GM12878 (cell line): ENCODE results near the gene TAF11. TPM values are rescaled to one million over a fixed set of nuclear protein-coding genes. Genes with fewer than 3 reads are reported as not detected.

Source experiments
- ATAC-seq: fragments of 200-7000 bp; cut with Tn5 transposase; 3 replicates; pipeline ENCODE4 v1.9.1; 2020; ENCODE audit warnings: mild to moderate bottlenecking, moderate library complexity
- BruUV-seq: library from RNA; stranded (reverse); fragments of 400-500 nt; replicated peaks from 2 replicates; lab custom pipeline; 2021; lab: Mats Ljungman, UMichigan
- CTCF ChIA-PET: fragments of 300-600 bp; sonication (Branson Sonifier 250); formaldehyde crosslinking; extraction: SDS; loops from one replicate; lab custom pipeline; 2021; ENCODE audit warnings: inconsistent platforms; lab: Yijun Ruan, JAX
- POLR2A ChIA-PET: fragments of 350-600 bp; formaldehyde crosslinking; extraction: SDS; loops from one replicate; lab custom pipeline; 2021; ENCODE audit warnings: inconsistent platforms; lab: Charles Lee
- RAD21 ChIA-PET: fragments of 300-600 bp; sonication (Branson Sonifier 250); formaldehyde crosslinking; loops from one replicate; lab custom pipeline; 2023; ENCODE audit warnings: antibody characterized with exemption; ENCODE audit not compliant: unreplicated experiment; lab: Charles Lee
- SMC1A ChIA-PET: fragments of 300-600 bp; sonication (Branson Sonifier 250); formaldehyde crosslinking; loops from one replicate; lab custom pipeline; 2023; ENCODE audit not compliant: unreplicated experiment, uncharacterized antibody; lab: Charles Lee
- DNase-seq: peaks from one replicate; pipeline ENCODE4 v3.0.0-alpha.2; 2011; ENCODE audit warnings: low read depth, low spot score
- FAIRE-seq: peaks from 3 replicates; lab custom pipeline; 2011; peaks lifted over from hg19 to GRCh38; lab: Jason Lieb, UNC
- H2AFZ ChIP-seq: 2 replicates; pipeline ENCODE4 v1.6.0; 2011; ENCODE audit warnings: low read depth, low read length, control low read depth; ENCODE audit not compliant: control insufficient read depth
- H3K27ac ChIP-seq: 2 replicates; pipeline ENCODE4 v1.5.1; 2011; ENCODE audit warnings: control low read depth; ENCODE audit not compliant: control insufficient read depth, insufficient read depth
- H3K27me3 ChIP-seq, 2 experiments: replicated peaks in 1 of 2; 2 replicates each; pipeline versions ENCODE4 v1.6.0 to v1.6.1; 2011; ENCODE audit warnings: low read length in 1 of 2; ENCODE audit not compliant: control insufficient read depth in 2 of 2, insufficient read depth in 2 of 2
- H3K36me3 ChIP-seq, 2 experiments: 2 replicates each; pipeline ENCODE4 v1.5.1; 2011; ENCODE audit warnings: low read length in 1 of 2; ENCODE audit not compliant: control insufficient read depth in 2 of 2, insufficient read depth in 2 of 2
- H3K4me1 ChIP-seq: 2 replicates; pipeline ENCODE4 v1.6.1; 2011; ENCODE audit warnings: mild to moderate bottlenecking, low read length, moderate library complexity, mixed read lengths; ENCODE audit not compliant: control insufficient read depth, insufficient read depth
- H3K4me2 ChIP-seq: 2 replicates; pipeline ENCODE4 v1.6.0; 2011; ENCODE audit warnings: control low read depth; ENCODE audit not compliant: control insufficient read depth, insufficient read depth
- H3K4me3 ChIP-seq: fragments of 200-600 bp; sonication (generic); 2 replicates; pipeline ENCODE4 v1.5.1; 2016
- H3K79me2 ChIP-seq: 2 replicates; pipeline ENCODE4 v1.6.0; 2011; ENCODE audit warnings: low read length; ENCODE audit not compliant: control insufficient read depth, insufficient read depth
- H3K9ac ChIP-seq: 2 replicates; pipeline ENCODE4 v1.8.0; 2011; ENCODE audit warnings: low read length, control low read depth, mixed read lengths; ENCODE audit not compliant: control insufficient read depth, insufficient read depth
- H3K9me3 ChIP-seq: replicated peaks from 3 replicates; pipeline ENCODE4 v1.5.1; 2011; ENCODE audit warnings: mild to moderate bottlenecking, low read length; ENCODE audit not compliant: control insufficient read depth, insufficient read depth
- H4K20me1 ChIP-seq: 2 replicates; pipeline ENCODE4 v1.6.0; 2011; ENCODE audit not compliant: control insufficient read depth, insufficient read depth
- IKZF1 ChIP-seq: fragments of 450-650 bp; conservative IDR thresholded peaks from 2 replicates; pipeline ENCODE4 v1.6.1; 2017; ENCODE audit warnings: antibody characterized with exemption, mild to moderate bottlenecking
- LARP7 ChIP-seq: fragments of 450-650 bp; IDR thresholded peaks from 2 replicates; pipeline ENCODE4 v1.6.1; 2017; ENCODE audit warnings: mild to moderate bottlenecking
- NR2F1 ChIP-seq: fragments of 450-650 bp; conservative IDR thresholded peaks from 2 replicates; pipeline ENCODE4 v1.6.1; 2017; ENCODE audit warnings: mild to moderate bottlenecking
- PRDM15 ChIP-seq: fragments of 450-650 bp; formaldehyde crosslinking; IDR thresholded peaks from 2 replicates; pipeline ENCODE4 v1.4.0; 2020; ENCODE audit warnings: mild to moderate bottlenecking, moderate library complexity
- WGBS: methylation state at CpG from one replicate; pipeline ENCODE4 v1.1.6; 2016; ENCODE audit warnings: low lambda C conversion rate; ENCODE audit not compliant: insufficient replicate concordance, insufficient coverage; ENCODE audit errors: missing lambda C conversion rate; 5-methylcytosine and 5-hydroxymethylcytosine counted together
- in situ Hi-C: fragments of 300-500 bp; cut with MboI; formaldehyde crosslinking; loops from 9 replicates; pipeline ENCODE4 v1.14.3; 2018; ENCODE audit warnings: mixed read lengths
- intact Hi-C: fragments of 100-400 bp; cut with micrococcal nuclease; formaldehyde crosslinking; loops from one replicate; pipeline ENCODE4 v1.14.2; 2022; ENCODE audit not compliant: unreplicated experiment
- polyA plus RNA-seq, 11 experiments: library from polyadenylated mRNA; depleted of rRNA in 4 of 11; unstranded in 6 of 11; stranded (reverse) in 5 of 11; fragments of >200 nt; fragmentation: Nextera tagmentation in 4 of 11; fragmentation: Illumina TruSeq in 1 of 11; extraction: Ambion mirVana in 4 of 11; extraction: Trizol in 1 of 11; gene quantifications; 1 replicate in 1 of 11; 2 replicates in 10 of 11; pipeline versions ENCODE4 v1.2.1 to v1.2.3, GENCODE V29; 2011 to 2016; ENCODE audit warnings: inconsistent platforms in 2 of 11, missing spikeins in 2 of 11, low read depth in 1 of 11
- total RNA-seq, 4 experiments: library from RNA; depleted of rRNA in 3 of 4; stranded (reverse); fragments of >200 nt in 3 of 4; fragmentation: Illumina TruSeq in 1 of 4; extraction: Trizol in 1 of 4; gene quantifications; 2 replicates each; pipeline versions ENCODE4 v1.2.1 to v1.2.3, GENCODE V29; 2013 to 2021

Gene TAF11
- total and polyA plus RNA-seq, 10 of the 15 experiments (the other 5 are each of a cell fraction or from before 2014, with no cell fraction given) = 24.6 to 59.2 (median 32.0) TPM

- SMC1A ChIA-PET = interaction anchor here (0.6 kb wide), 1 partner anchor 27 kb away, joined by 3 read pairs; no protein-coding TSS in a partner anchor
- H3K4me2 ChIP-seq = no peak overlapping the region
- H3K36me3 ChIP-seq = peaks cover 3 to 25% of the 10 kb centered on the region in 2 experiments
- in situ Hi-C loops (no loop called here), intact Hi-C loops (no loop called here)
- 91% methylated on average over 5 of the region's 5 CpGs for whole genome bisulfite sequencing
- no peak overlapping the region for H3K9ac ChIP-seq
- H2AFZ ChIP-seq = no peak overlapping the region
- FAIRE-seq (no peak), DNase-seq (no peak), ATAC-seq (no peak)
- H3K4me1 ChIP-seq = no peaks in the 10 kb centered on the region
- H3K27me3 ChIP-seq = no peaks in the 10 kb centered on the region
- TF ChIP-seq IKZF1 (no peak), PRDM15 (no peak), NR2F1 (no peak), LARP7 (no peak)
- no peaks in the 10 kb centered on the region for H3K9me3 ChIP-seq
- H3K27ac ChIP-seq = no peak overlapping the region
- no peak overlapping the region for H3K4me3 ChIP-seq
- RAD21 ChIA-PET = no interaction called here
- POLR2A ChIA-PET = interaction anchor here (1.3 kb wide), 1 partner anchor 11 kb away, joined by 3 read pairs; no protein-coding TSS in a partner anchor
- no peaks in the 10 kb centered on the region for H4K20me1 ChIP-seq
- H3K79me2 ChIP-seq = no peaks in the 10 kb centered on the region
- TSS peak; percentile 39 for BruUV-seq
- CTCF ChIA-PET = interaction anchor here (1.3 kb wide), 1 partner anchor 59 kb away, joined by 3 read pairs; no protein-coding TSS in a partner anchor
These were observed 9.9 kb downstream of the TAF11 start for GRCh38 chr6:34877869-34878485.
